ENCODE measurements around the gene MDH2.
"Not testable (repeated sequence)": the region's sequence is repeated elsewhere in the genome, so short reads cannot be mapped to it uniquely, and the experiment has no call there.

MDH2 gene

DNA sequence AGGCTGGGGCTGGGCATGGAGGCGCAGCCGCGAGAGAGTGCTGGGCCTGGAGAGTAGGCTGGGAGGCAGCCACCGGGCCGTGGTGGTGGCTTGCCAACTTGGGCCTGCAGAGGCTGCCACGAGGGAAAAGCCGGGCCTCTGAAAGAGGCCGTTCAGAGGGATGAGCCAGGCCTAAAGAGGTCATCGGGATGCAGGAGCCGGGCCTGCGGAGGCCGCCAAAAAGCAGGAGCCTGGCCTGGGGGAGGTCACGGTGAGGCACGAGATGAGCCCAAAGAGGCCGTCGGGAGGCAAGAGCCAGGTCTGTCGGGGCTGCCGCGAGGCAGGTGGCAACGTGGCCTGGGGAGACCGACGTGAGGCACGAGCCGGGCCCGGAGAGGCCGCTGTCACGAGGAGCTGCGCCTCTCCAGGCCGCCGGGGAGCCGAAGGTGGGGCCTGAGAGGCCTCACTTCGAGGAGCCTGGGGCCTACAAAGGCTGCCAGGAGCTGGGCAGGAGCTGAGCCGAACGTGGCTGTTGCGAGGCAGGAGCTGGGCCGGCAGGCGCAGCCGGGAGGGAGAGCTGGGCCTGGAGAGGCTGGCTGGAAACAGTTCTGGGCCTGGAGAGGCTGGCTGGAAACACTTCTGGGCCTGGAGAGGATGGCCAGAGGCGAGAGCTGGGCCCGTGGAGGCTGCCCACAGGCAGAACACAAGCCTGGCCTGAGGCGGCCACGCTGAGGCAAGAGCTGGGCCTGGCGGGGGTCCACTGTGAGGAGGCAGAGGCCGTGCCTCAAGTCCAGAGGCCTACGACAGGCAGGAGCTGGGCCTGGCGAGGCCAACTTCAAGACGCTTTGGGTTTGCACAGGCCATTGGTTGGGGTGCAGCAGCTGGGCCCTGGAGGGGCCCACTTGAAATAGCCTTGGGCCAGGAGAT lies 24.6 kb downstream of the MDH2 start:
- no peak for DNase-seq

DNA sequence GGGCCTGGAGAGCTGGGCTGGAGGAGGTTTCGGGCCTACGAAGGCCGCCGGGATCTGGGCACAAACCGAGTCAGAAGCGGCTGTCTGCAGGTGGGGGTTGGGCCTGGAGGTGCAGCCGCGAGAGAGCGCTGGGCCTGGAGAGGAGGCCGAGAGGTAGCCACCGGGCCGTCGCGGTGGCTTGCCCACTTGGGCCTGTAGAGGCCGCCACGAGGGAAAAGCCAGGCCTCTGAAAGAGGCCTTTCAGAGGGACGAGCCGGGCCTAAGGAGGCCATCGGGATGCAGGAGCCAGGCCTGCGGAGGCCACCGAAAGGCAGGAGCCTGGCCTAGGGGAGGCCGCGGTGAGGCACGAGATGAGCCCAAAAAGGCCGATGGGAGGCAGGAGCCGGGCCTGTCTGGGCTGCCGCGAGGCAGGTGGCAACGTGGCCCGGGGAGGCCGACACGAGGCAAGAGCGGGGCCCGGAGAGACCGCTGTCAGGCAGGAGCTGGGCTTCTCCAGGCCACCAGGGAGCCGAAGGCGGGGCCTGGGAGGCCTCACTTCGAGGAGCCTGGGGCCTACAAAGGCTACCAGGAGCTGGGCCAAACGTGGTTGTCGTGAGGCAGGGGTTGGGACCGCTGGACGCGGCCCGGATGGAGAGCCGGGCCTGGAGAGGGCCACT lies 25.6 kb downstream of the MDH2 start:
- DNase-seq: no peak

DNA sequence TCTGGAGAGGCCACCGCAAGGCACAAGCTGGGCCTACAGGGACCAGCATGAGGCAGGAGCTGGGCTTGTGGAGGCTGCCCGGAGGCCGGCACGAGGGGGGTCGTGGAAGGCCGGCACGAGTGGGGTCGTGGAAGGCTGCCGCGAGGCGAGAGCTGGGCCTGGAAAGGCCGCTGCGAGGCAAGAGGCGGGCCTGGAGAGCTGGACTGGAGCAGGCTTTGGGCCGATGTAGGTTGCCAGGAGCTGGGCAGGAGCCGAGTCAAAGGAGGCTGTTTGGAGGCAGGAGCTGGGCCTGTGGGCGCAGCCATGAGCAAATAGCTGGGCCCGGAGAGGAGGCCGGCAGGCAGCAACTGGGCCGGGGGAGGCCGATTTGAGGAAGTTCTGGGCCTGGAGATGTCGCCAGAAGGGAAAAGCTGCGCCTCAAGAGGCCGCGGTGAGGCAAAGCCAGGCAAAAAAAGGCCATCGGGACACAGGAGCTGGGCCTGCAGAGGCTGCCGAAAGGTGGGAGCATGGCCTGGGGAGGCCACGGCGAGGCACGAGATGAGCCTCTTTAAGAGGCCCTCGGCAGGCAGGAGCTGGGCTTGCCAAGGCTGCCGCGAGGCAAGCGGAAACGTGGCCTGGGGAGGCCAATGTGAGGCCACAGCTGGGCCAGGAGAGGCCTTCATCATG lies 26.5 kb downstream of the MDH2 start:
- DNase-seq: no peak

DNA sequence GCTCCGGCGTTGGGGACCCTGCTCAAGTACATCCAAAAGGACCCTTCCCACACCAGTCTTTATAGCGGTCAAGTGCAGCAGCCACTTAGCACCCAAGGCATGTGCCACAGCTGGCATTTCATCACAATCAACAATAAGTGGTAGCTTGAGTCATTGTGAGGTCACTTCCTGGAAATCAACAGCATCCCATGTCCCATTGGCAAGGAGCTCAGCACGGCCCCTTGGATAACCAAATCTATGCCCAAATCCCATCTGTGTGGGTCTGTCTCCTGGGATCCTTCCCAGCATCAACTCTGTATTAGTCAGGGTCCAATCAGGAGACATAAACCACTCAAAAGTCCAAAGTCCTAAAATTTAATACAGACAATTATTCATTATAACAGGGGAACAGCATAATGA lies 27.1 kb downstream of the MDH2 start:
- DNase-seq: no peak

DNA sequence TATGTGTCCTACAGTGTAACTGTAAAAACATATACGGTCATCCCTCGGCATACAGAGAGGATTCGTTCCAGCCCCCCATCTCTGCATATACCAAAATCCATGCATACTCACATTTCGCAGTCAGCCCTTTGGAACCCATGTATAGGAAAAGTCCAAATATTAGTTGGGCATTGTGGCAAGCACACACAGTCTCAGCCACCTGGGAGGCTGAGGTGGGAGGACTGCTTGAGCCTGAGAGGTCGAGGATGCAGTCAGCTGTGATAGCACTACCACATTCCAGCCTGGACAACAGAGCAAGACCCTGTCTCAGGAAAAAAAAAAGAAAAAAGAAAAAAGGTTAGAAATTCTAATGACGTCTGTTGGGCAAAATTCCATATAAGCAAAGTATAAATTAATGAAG lies 29.1 kb downstream of the MDH2 start:
- DNase-seq: no peak

DNA sequence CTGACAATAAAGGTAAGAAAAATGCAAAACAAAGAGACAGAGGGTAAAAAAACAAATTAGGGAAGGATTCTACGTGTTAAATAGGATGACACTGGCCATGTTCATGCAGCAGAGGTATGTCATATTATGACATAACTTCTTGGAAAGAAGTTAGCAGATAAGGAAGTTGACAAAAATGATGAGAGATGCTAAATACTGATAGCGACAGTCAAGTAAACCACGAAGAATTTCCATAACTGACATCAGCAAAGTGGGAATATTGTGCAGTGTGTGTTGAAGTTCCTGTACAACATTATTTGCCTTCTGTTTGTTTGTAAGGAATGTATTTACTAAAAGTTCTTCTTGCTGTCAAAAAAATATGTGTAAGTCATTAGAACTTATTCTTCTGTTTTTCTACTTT lies 29.5 kb downstream of the MDH2 start:
- peak; percentile 12 to 65 (median 34) for DNase-seq

DNA sequence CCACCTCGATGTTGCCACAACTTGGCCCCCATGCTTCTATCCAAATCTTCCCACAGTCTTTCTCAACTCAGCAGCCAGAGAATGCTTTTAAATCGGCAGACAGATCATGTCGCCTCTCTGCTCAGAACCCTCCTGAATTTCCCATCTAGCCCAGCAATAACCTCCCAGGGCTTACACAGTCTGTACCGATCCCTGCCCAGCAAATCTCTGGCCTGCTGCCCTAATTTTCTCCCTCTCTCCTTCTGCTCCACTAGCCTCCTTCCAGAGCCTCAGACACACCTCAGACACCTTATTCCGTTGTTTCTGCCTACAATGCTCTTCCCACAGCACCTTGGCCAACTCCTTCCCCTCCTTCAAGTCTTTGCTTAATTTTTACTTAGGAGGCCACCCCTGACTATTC lies 32.3 kb downstream of the MDH2 start:
- no peak for DNase-seq

DNA sequence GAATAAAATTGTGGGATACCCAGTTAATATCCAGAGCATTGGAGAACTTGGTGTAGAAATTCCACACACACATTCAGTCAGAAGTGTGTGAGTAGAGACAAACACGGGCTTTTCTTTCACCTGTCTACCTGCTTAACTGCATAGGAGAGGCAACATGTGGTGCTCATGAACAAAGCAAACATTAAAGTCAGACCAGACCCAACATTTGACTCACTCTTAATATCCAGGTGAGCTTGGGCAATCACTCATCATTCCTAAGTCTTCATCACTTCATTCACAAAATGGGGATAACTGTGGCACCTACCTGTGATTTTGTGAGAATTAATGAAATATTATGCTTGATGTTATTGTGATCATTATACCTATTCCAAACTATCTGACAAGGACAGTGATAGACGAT lies 36.2 kb downstream of the MDH2 start:
- not testable (repeated sequence) for DNase-seq

DNA sequence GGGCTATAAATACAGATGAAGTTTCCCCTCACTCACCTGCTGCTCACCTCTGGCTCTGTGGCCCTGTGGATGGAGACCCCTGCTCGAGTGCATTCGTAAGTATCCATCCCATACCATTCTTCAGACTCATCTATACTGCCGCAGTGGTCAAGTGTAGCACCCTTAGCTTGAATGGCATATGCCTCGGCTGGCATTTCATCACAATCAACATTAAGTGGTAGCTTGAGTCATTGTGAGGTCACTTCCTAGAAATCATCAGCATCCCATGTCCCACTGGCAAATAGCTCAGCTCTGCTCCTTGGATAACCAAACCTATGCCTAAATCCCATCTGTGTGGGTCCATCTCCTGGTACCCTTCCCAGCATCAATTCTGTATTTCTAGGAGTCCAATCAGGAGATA lies 38.2 kb downstream of the MDH2 start:
- DNase-seq: peak in 2 of 4 experiments; percentile 23 to 25

DNA sequence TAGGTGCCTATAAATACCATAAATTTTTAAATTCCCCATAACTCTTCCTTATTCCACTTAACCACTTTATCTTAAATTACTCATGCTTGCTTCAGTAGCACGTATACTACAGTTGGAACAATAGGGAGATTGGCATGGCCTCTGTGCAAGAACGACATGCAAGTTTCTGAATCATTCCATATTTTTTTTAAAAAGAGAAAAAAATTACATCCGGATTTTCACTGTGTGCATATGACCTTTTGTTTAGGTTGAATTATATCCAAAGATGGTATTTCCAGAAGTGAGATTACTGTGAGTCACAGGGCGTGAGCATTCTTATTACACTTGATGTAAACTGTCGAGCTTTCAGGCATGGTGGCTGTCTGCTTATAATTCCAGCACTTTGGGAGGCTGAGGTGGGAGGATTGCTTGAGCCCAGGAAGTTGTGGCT lies 39.5 kb downstream of the MDH2 start:
- DNase-seq: peak; percentile 25 to 64 (median 34)

DNA sequence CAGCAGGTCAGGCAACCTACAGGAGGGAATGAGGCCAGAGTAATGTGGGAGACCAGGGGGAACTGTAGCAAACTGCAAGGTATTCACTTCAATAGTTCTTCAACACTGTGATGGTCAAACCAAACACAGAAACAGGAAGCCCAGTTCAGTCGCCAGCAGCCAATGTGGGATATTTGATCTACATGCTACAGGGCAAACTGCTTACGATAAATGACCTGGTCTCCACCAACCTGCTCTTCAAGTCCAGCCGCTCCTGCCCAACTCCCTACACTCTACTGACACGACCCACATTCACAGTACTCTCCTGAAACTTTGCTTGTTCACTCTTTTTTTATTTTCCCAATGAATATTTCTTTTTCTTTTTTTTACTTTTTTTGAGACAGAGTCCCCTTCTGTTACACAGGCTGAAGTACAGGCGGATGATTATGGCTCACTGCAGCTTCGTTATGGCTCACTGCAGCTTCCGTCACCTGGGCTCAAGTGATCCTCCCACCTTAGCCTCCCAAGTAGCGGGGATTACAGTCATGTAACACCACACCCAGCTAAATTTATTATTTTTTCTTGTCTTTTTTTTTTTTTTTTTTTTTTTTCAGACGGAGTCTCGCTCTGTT lies 42.1 kb downstream of the MDH2 start:
- DNase-seq: no peak

DNA sequence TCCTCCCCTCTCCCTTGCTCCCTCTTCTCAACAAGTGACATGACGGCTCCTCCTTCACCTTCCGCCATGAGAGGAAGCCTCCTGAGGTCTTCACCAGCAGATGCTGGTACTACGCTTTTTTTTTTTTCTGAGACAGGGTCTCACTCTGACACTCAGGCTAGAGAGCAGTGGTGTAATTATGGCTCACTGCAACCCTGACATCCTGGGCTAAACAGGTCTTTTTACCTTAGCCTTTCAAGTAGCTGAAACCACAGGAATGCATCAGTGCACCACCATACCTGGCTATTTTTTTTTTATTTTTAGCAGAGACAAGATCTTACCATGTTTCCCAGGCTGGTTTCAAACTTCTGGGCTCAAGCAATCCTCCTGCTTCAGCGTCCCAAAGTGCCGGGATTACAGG lies 43.6 kb downstream of the MDH2 start:
- DNase-seq: no peak

DNA sequence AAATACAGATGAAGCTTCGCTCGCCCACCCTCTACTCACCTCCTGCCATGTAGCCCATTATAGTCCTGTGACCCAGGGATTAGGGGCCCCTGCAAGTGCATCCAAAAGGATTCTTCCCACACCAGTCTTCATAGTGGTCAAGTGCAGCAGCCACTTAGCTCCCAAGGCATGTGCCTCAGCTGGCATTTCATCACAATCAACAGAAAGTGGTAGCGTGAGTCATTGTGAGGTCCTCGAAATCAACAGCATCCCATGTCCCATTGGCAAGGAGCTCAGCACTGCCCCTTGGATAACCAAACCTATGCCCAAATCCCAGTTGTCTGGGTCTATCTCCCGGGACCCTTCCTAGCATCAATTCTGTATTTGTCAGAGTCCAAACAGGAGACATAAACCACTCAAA lies 45.6 kb downstream of the MDH2 start:
- DNase-seq: not testable (repeated sequence)

DNA sequence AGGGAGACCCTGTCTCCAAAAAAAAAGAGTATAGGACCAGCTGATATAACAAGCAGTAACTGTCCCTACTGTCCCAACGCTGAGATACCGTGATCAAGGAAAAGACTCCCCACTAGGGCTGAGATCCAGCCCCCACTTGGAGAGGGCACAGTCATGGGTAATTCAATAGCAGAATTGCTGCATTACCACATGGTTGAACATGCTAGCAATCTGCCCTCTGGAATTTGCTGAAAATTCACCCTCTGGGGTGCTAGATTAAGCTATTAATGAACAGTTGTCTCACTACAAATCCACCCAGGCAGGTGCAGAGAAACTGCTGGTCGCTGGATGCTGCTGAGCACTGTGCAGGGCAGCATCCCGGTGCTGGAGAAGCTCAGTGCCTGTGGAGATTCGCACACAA lies 46.4 kb downstream of the MDH2 start:
- DNase-seq: not testable (repeated sequence)

DNA sequence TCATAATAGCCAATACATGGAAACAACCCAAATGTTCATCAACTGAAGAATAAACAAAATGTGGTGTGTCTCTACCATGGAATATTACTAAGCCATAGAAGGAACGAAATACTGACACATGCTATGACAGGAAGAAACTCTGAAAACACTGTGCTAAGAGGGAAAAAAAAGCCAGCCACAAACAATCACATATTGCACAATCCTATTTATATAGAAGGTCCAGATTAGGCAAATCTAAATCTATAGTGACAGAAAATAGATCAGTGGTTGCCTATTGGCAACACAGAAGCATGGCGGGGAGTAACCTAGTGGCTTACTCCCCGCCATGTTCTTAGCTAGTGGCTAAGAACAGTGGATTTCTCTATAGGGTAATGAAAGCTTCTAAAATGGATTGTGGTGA lies 48.0 kb downstream of the MDH2 start:
- DNase-seq: no peak

DNA sequence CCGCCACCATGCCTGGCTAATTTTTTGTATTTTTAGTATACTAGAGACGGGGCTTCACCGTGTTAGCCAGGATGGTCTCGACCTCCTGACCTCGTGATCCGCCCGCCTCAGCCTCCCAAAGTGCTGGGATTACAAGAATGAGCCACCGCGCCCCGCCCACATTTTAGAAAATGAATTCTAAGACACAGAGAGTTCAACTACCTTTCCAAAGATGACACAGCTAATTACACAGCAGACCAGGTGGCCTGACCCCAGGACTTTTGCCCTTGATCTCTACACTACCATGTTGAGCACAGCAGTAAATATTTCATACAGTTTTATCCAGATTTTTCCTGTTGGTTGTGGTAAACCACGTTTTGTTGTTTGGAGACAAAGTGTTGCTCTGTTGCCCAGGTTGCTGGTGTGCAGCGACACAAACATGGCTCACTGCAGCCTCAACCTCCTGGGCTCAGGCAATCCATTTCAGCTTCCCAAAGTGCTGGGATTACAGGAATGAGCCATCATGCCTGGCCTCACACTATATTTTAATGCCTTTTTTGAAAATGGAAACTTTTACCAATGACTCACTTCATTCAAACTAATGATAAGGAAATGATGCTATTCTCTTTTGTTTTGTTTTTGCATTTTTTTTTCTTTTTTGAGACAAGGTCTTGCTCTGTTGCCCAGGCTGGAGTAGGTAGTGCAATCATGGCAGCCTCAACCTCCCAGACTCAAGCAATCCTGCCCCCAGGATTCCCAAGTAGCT lies 54.0 kb downstream of the MDH2 start:
- DNase-seq: not testable (repeated sequence)

DNA sequence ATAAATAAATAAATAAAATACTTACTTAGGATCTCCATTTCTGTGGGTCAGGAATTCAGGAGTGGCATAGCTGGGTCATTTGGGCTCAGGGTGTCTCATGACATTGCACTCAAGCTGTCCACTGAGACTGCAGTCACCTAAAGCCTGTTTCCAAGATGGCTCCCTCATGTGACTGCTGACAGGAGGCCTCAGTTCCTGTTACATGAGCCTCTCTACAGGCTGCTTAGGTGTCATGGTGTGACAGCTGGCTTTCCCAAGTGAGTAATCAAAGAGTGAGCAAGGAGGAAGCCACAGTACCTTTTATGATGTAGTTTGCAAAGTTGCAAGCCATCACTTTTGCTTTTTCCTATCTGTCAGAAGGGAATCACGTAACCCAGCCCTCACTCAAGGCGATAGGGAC lies 55.9 kb downstream of the MDH2 start:
- not testable (repeated sequence) for DNase-seq

DNA sequence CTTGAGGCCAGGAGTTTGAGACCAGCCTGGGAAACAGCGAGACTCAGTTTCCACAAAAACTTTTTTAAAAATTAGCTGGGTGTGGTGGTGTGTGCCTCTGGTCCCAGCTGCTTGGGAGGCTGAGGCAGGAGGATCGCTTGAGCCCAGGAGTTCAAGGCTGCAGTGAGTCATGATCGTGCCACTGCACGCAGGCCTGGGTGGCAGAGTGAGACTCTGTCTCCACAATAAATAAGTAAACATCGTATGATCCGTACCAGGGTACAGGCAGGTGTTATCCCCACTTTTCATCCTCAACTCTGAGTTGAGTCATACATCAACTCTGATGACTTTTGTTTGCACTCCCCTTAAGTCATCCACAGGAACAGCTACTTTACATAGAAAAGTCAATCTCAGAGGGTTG lies 58.2 kb downstream of the MDH2 start:
- DNase-seq: not testable (repeated sequence)

DNA sequence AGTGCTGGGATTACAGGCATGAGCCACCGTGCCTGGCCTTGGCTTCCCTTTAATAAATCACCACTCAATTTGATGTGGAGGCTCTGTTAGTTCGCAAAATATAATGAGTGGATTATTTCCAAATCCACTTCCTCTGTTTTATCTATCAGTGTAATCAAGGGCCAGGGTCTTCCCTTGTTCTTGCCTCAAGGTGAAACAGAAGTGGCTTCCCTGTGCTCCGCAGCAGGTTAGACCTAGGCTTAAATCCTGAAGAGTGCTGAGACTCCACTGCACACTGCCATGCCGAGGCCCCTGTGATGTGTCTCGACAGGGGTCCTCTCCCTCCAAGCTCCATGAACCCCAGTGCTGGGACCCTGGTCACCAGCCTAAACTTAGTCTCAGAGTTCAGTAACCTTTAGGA lies 59.0 kb downstream of the MDH2 start:
- DNase-seq: no peak

DNA sequence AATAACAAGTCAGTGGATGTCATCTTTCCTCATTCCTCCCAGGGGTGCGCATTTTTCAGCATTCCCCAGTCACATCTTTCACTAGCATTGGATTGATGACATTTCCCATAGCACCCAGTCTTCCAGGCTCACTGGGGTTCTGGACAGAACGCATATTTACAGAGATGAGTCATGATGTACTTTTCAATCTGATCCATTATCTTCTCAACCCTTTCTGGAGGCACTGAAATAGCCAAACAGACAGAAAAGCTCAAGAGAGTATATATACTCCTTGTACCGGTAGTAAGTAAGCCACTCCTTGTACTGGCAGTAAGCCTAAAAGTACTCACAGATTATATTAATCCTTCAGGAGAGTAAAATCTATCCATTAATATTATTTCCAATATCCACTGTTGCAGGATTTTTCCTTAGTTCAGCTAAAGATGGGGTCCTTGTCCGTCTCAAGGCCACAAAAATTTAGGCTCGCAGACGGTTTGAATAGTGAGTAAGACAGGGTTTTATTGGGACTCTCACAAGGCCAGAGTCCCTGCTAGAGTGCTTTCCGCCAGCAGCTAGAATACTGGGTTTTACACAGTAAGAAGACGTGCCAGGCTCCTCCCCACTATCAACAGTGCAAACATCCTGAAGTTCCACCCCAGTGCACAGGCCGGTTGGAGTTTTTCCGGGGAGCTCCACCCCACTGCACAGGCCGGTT lies 60.8 kb downstream of the MDH2 start:
- DNase-seq: no peak

DNA sequence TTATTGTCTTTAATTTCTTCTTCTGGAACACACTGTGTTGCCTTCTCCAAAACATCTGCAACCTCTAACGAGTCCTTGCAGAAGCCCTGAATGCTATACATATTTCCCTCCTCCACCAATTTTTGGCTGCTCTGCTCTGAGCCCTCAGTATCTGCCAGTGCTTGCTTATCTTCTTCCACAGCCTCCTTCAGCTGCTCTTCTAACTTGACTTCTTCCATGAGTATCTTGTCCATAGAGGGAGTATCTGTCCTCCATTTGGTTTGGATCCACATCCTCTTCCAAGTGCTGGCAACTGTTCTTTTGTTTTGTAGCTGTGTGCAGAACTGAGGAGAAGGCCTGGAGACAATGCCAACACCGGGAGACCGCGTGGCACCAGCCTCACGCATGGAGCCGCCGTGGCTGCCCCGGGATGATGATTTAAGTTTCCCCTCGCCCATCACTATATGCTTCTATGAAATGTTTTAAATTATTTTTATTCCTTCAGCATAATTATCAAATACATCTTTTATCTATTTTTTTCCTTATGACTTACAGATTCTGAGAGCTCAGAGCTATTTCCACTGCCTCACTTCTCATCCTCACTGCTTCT lies 65.2 kb downstream of the MDH2 start:
- DNase-seq: not testable (repeated sequence)

Data from suppressor macrophage (primary cell).